CD4-positive, alpha-beta T cell (primary cell): ENCODE data around the gene OBI1. TPM values are rescaled to one million over a fixed set of nuclear protein-coding genes. Genes with fewer than 3 reads are reported as not detected.

Source experiments
- ATAC-seq: fragments of 200-7000 bp; cut with Tn5 transposase; one replicate; pipeline ENCODE4 v1.10.0; 2022; ENCODE audit warnings: mild to moderate bottlenecking; ENCODE audit not compliant: poor library complexity
- CTCF ChIA-PET: fragments of 350-600 bp; sonication (Branson Sonifier 250); formaldehyde crosslinking; loops from one replicate; lab custom pipeline; 2021; ENCODE audit warnings: antibody characterized with exemption, inconsistent platforms; lab: Charles Lee
- POLR2A ChIA-PET: fragments of 350-600 bp; sonication (Branson Sonifier 250); formaldehyde crosslinking; loops from one replicate; lab custom pipeline; 2021; ENCODE audit warnings: antibody characterized with exemption, inconsistent platforms; lab: Charles Lee
- DNase-seq, 14 experiments: peaks; one replicate each; pipeline ENCODE4 v3.0.0-alpha.2; 2013 to 2020; ENCODE audit warnings: mixed read lengths in 2 of 14
- H3K27ac ChIP-seq, 2 donors: one replicate each; pipeline versions ENCODE4 v1.5.1 to v1.7.0; 2013; ENCODE audit warnings: low read length in 2 of 2, low read depth in 1 of 2, mild to moderate bottlenecking in 1 of 2
- H3K27me3 ChIP-seq, 2 experiments: 1 replicate in 1 of 2; 2 replicates in 1 of 2; pipeline versions ENCODE4 v1.6.1 to v1.7.0; 2013; ENCODE audit warnings: low read length in 2 of 2, control low read depth in 1 of 2, mild to moderate bottlenecking in 1 of 2, moderate library complexity in 1 of 2; ENCODE audit not compliant: insufficient read depth in 2 of 2, control insufficient read depth in 1 of 2
- H3K36me3 ChIP-seq: one replicate; pipeline ENCODE4 v1.6.1; 2013; ENCODE audit warnings: low read length, control low read depth; ENCODE audit not compliant: insufficient read depth
- H3K4me1 ChIP-seq: one replicate; pipeline ENCODE4 v1.6.1; 2013; ENCODE audit warnings: low read length, control low read depth; ENCODE audit not compliant: insufficient read depth
- H3K4me3 ChIP-seq: one replicate; pipeline ENCODE4 v1.5.1; 2013; ENCODE audit warnings: mild to moderate bottlenecking, low read length, moderate library complexity
- H3K9me3 ChIP-seq, 2 experiments: 1 replicate in 1 of 2; 2 replicates in 1 of 2; pipeline versions ENCODE4 v1.6.1 to v1.7.0; 2013; ENCODE audit warnings: low read length in 2 of 2, mild to moderate bottlenecking in 2 of 2, control low read depth in 1 of 2, moderate library complexity in 1 of 2; ENCODE audit not compliant: control insufficient read depth in 1 of 2, insufficient read depth in 1 of 2
- H3K27ac Mint-ChIP-seq: one replicate; pipeline ENCODE4 v1.8.0; 2020; ENCODE audit warnings: mixed read lengths
- H3K27me3 Mint-ChIP-seq: one replicate; pipeline ENCODE4 v1.8.0; 2021; ENCODE audit warnings: mixed read lengths
- H3K36me3 Mint-ChIP-seq: one replicate; pipeline ENCODE4 v1.8.0; 2021; ENCODE audit warnings: low read depth, mixed read lengths
- H3K4me1 Mint-ChIP-seq: one replicate; pipeline ENCODE4 v1.8.0; 2021; ENCODE audit warnings: low read depth, mixed read lengths
- H3K4me3 Mint-ChIP-seq: one replicate; pipeline ENCODE4 v1.8.0; 2020; ENCODE audit warnings: mild to moderate bottlenecking, mixed read lengths
- H3K9me3 Mint-ChIP-seq: one replicate; pipeline ENCODE4 v1.8.0; 2020; ENCODE audit warnings: mixed read lengths
- CTCF ChIP-seq: fragments of 200-600 bp; IDR thresholded peaks from one replicate; pipeline ENCODE4 v1.8.0; 2022; ENCODE audit warnings: antibody characterized with exemption, mild to moderate bottlenecking
- intact Hi-C, 2 experiments: fragments of 100-400 bp; cut with DNase I in 1 of 2; cut with micrococcal nuclease in 1 of 2; formaldehyde crosslinking; loops; one replicate each; pipeline versions ENCODE4 v1.15.1 to v1.9.0; 2023 to 2025; cut with DNase I, micrococcal nuclease
- total RNA-seq, 174 experiments: library from RNA in 2 of 174; stranded (reverse) in 2 of 174; gene quantifications; one replicate each; pipeline ENCODE4 v1.2.3 and lab custom pipeline; 2021 to 2026

The OBI1 gene
- total RNA-seq, 2 experiments from 2014 or later: 2.6 TPM

- Mint-ChIP-seq H3K36me3 (peaks cover 19% of the 10 kb centered on the region), H3K4me3 (no peak overlapping the region), H3K9me3 (no peaks in the 10 kb centered on the region), H3K27ac (no peak overlapping the region), H3K27me3 (peaks cover 45% of the 10 kb centered on the region), H3K4me1 (peaks cover 18% of the 10 kb centered on the region)
- Histone ChIP-seq H3K9me3 (peaks cover 0 to 31% of the 10 kb centered on the region in 2 experiments), H3K36me3 (peaks cover 6% of the 10 kb centered on the region), H3K4me3 (no peak overlapping the region), H3K27me3 (peaks cover 43 to 44% of the 10 kb centered on the region in 2 experiments), H3K4me1 (peaks cover 32% of the 10 kb centered on the region), H3K27ac (no peak overlapping the region)
- intact Hi-C loops: no loop called here
- no peak for TF ChIP-seq CTCF
- ATAC-seq: no peak
- DNase-seq: no peak
- POLR2A ChIA-PET: no interaction called here
- CTCF ChIA-PET: interaction anchor here (0.6 kb wide), 1 partner anchor 1908 kb away, joined by 3 read pairs; no protein-coding TSS in a partner anchor
These were observed 47.9 kb downstream of the OBI1 start for GRCh38 chr13:78611040-78611439.

GRCh38 chr13:78610381-78610883 lies 48.5 kb downstream of the OBI1 start:
- H3K27ac ChIP-seq: no peak overlapping the region
- peaks cover 0 to 33% of the 10 kb centered on the region in 2 experiments for H3K9me3 ChIP-seq
- H3K9me3 Mint-ChIP-seq: no peaks in the 10 kb centered on the region
- H3K4me3 Mint-ChIP-seq: no peak overlapping the region
- peaks cover 18% of the 10 kb centered on the region for H3K4me1 Mint-ChIP-seq
- ATAC-seq (no peak), DNase-seq (no peak)
- peaks cover 51% of the 10 kb centered on the region for H3K27me3 Mint-ChIP-seq
- POLR2A ChIA-PET: no interaction called here
- H3K36me3 ChIP-seq: peaks cover 2% of the 10 kb centered on the region
- peaks cover 49 to 50% of the 10 kb centered on the region in 2 experiments for H3K27me3 ChIP-seq
- peaks cover 34% of the 10 kb centered on the region for H3K4me1 ChIP-seq
- H3K36me3 Mint-ChIP-seq: peaks cover 13% of the 10 kb centered on the region
- H3K27ac Mint-ChIP-seq: no peak overlapping the region
- CTCF ChIA-PET: no interaction called here
- TF ChIP-seq CTCF: no peak
- intact Hi-C loops: no loop called here
- H3K4me3 ChIP-seq: no peak overlapping the region

- Mint-ChIP-seq H3K27ac (no peak overlapping the region), H3K27me3 (peaks cover 59% of the 10 kb centered on the region)
These were observed 49.3 kb downstream of the OBI1 start for GRCh38 chr13:78609464-78610205.

More at GRCh38 chr13:78609464-78610205, 49.3 kb downstream of the OBI1 start:
- Histone ChIP-seq H3K27ac (no peak overlapping the region), H3K27me3 (peaks cover 57 to 58% of the 10 kb centered on the region in 2 experiments), H3K4me3 (peak overlapping the region; percentile 46), H3K4me1 (peaks cover 39% of the 10 kb centered on the region), H3K36me3 (no peaks in the 10 kb centered on the region), H3K9me3 (peaks cover 0 to 36% of the 10 kb centered on the region in 2 experiments)
- Mint-ChIP-seq H3K4me1 (peaks cover 23% of the 10 kb centered on the region), H3K4me3 (peak overlapping the region; percentile 77), H3K9me3 (no peaks in the 10 kb centered on the region), H3K36me3 (peaks cover 6% of the 10 kb centered on the region)
- no peak for ATAC-seq
- no peak for TF ChIP-seq CTCF
- POLR2A ChIA-PET: interaction anchor here (0.6 kb wide), 1 partner anchor 788 kb away, joined by 3 read pairs; no protein-coding TSS in a partner anchor
- intact Hi-C loops: loop anchor here (5.0 kb wide), 1 partner anchor 48 kb away; the partner anchor contains the start of gene OBI1 (in 2 of the 2)
- CTCF ChIA-PET: no interaction called here
- no peak for DNase-seq
